Mesenchymal stem cell (in vitro differentiated cells and primary cell): Measurements from ENCODE around the gene CEP152.

Experiments
- DNase-seq: peaks from one replicate; pipeline ENCODE4 v3.0.0-alpha.2; 2013
- H2AFZ ChIP-seq: one replicate; pipeline ENCODE4 v1.6.1; 2013; ENCODE audit warnings: low read depth, mild to moderate bottlenecking, control low read depth, inconsistent platforms, low read length, moderate library complexity
- H2AK5ac ChIP-seq: 2 replicates; pipeline ENCODE4 v1.6.1; 2013; ENCODE audit warnings: low read length, moderate library complexity, mild to moderate bottlenecking, inconsistent platforms; ENCODE audit not compliant: severe bottlenecking
- H2BK120ac ChIP-seq: one replicate; pipeline ENCODE4 v1.6.1; 2013; ENCODE audit warnings: low read depth, mild to moderate bottlenecking, inconsistent platforms, low read length, moderate library complexity
- H2BK12ac ChIP-seq, 2 experiments: one replicate each; pipeline ENCODE4 v1.6.1; 2013; ENCODE audit warnings: inconsistent platforms in 2 of 2, low read length in 2 of 2, mild to moderate bottlenecking in 2 of 2, moderate library complexity in 2 of 2, control low read depth in 1 of 2
- H2BK15ac ChIP-seq: one replicate; pipeline ENCODE4 v1.6.1; 2013; ENCODE audit warnings: mild to moderate bottlenecking, low read depth, inconsistent platforms; ENCODE audit not compliant: poor library complexity, severe bottlenecking
- H2BK5ac ChIP-seq: 2 replicates; pipeline ENCODE4 v1.6.1; 2013; ENCODE audit warnings: low read depth, mild to moderate bottlenecking, low read length, control low read depth, inconsistent platforms; ENCODE audit not compliant: poor library complexity, severe bottlenecking
- H3K14ac ChIP-seq, 2 experiments: one replicate each; pipeline ENCODE4 v1.6.1; 2013; ENCODE audit warnings: inconsistent platforms in 2 of 2, low read length in 2 of 2, control low read depth in 1 of 2, mild to moderate bottlenecking in 1 of 2, moderate library complexity in 1 of 2
- H3K18ac ChIP-seq, 2 experiments: one replicate each; pipeline ENCODE4 v1.6.1; 2013; ENCODE audit warnings: inconsistent platforms in 2 of 2, low read length in 2 of 2, control low read depth in 1 of 2, low read depth in 1 of 2, mild to moderate bottlenecking in 1 of 2
- H3K23ac ChIP-seq, 2 experiments: one replicate each; pipeline ENCODE4 v1.6.1; 2013; ENCODE audit warnings: inconsistent platforms in 2 of 2, low read length in 2 of 2, mild to moderate bottlenecking in 2 of 2, moderate library complexity in 2 of 2, control low read depth in 1 of 2
- H3K27ac ChIP-seq: 2 replicates; pipeline ENCODE4 v1.5.1; 2013; ENCODE audit warnings: mild to moderate bottlenecking, moderate library complexity, low read length, control low read depth, inconsistent platforms; ENCODE audit not compliant: poor library complexity, severe bottlenecking
- H3K27me3 ChIP-seq, 2 experiments: 2 replicates each; pipeline versions ENCODE4 v1.6.1 to v1.7.0; 2013; ENCODE audit warnings: low read length in 2 of 2, mild to moderate bottlenecking in 2 of 2, moderate library complexity in 2 of 2, control low read depth in 1 of 2, inconsistent platforms in 1 of 2; ENCODE audit not compliant: control insufficient read depth in 1 of 2, insufficient read depth in 1 of 2
- H3K36me3 ChIP-seq, 2 experiments: 2 replicates each; pipeline versions ENCODE4 v1.6.1 to v1.7.0; 2013; ENCODE audit warnings: low read length in 2 of 2, control low read depth in 1 of 2, inconsistent platforms in 1 of 2, low read depth in 1 of 2, mild to moderate bottlenecking in 1 of 2; ENCODE audit not compliant: insufficient read depth in 2 of 2, control insufficient read depth in 1 of 2
- H3K4ac ChIP-seq, 2 experiments: one replicate each; pipeline ENCODE4 v1.6.1; 2013; ENCODE audit warnings: inconsistent platforms in 2 of 2, low read length in 2 of 2, mild to moderate bottlenecking in 2 of 2, moderate library complexity in 2 of 2, control low read depth in 1 of 2, low read depth in 1 of 2
- H3K4me1 ChIP-seq: 2 replicates; pipeline ENCODE4 v1.6.1; 2013; ENCODE audit warnings: low read depth, low read length, control low read depth; ENCODE audit not compliant: control insufficient read depth, insufficient read depth
- H3K4me2 ChIP-seq: 2 replicates; pipeline ENCODE4 v1.6.1; 2013; ENCODE audit warnings: low read length, mild to moderate bottlenecking, inconsistent platforms; ENCODE audit not compliant: poor library complexity, severe bottlenecking
- H3K4me3 ChIP-seq, 2 experiments: 2 replicates each; pipeline versions ENCODE4 v1.5.1 to v1.7.0; 2013; ENCODE audit warnings: low read length in 2 of 2, mild to moderate bottlenecking in 2 of 2, control low read depth in 1 of 2, low read depth in 1 of 2; ENCODE audit not compliant: insufficient read depth in 1 of 2
- H3K79me1 ChIP-seq: replicated peaks from 2 replicates; pipeline ENCODE4 v1.6.1; 2013; ENCODE audit warnings: mild to moderate bottlenecking, control low read depth, low read length, inconsistent platforms; ENCODE audit not compliant: poor library complexity, severe bottlenecking
- H3K9ac ChIP-seq: 2 replicates; pipeline ENCODE4 v1.7.0; 2013; ENCODE audit warnings: mild to moderate bottlenecking, low read length, moderate library complexity
- H3K9me3 ChIP-seq: 2 replicates; pipeline ENCODE4 v1.7.0; 2013; ENCODE audit warnings: mild to moderate bottlenecking, low read length; ENCODE audit not compliant: control insufficient read depth
- H4K8ac ChIP-seq: one replicate; pipeline ENCODE4 v1.6.1; 2013; ENCODE audit warnings: inconsistent platforms, mild to moderate bottlenecking, low read length, moderate library complexity
- H4K91ac ChIP-seq: one replicate; pipeline ENCODE4 v1.6.1; 2013; ENCODE audit warnings: mild to moderate bottlenecking, low read length, inconsistent platforms
- WGBS: methylation state at CpG from one replicate; pipeline ENCODE4 v1.1.7; 2013; ENCODE audit warnings: mixed read lengths; 5-methylcytosine and 5-hydroxymethylcytosine counted together

The CEP152 gene

GRCh38 chr15:48688493-48688892, 122.4 kb downstream of the CEP152 start:
- Histone ChIP-seq H2BK120ac (no peak overlapping the region), H2AFZ (no peak overlapping the region), H3K4ac (no peak overlapping the region), H3K4me3 (no peak overlapping the region), H3K9me3 (peaks cover 4% of the 10 kb centered on the region), H2BK12ac (no peak overlapping the region), H3K4me2 (no peak overlapping the region), H3K14ac (no peak overlapping the region), H4K91ac (no peak overlapping the region), H2BK5ac (no peak overlapping the region), H3K36me3 (no peaks in the 10 kb centered on the region), H3K23ac (no peak overlapping the region), H3K9ac (no peak overlapping the region), H2AK5ac (no peak overlapping the region), H2BK15ac (no peak overlapping the region), H3K79me1 (no peaks in the 10 kb centered on the region), H3K18ac (no peak overlapping the region), H3K27me3 (no peaks in the 10 kb centered on the region), H4K8ac (no peak overlapping the region), H3K4me1 (no peaks in the 10 kb centered on the region), H3K27ac (no peak overlapping the region)
- no CpG with 5 or more reads among the region's 2 CpGs for WGBS
- DNase-seq = no peak
